Measurements from ENCODE around the gene UBE2Q1.
"Not testable (repeated sequence)": the region's sequence is repeated elsewhere in the genome, so short reads cannot be mapped to it uniquely, and the experiment has no call there.

Gene UBE2Q1

GRCh38 chr1:154549202-154549770 is 9.2 kb downstream of the UBE2Q1 start:
- DNase-seq = no peak

GRCh38 chr1:154548028-154548427 is 10.4 kb downstream of the UBE2Q1 start:
- no peak for DNase-seq

GRCh38 chr1:154547105-154547732 is 11.2 kb downstream of the UBE2Q1 start:
- no peak for DNase-seq

GRCh38 chr1:154546264-154547063 is 12.0 kb downstream of the UBE2Q1 start:
- DNase-seq = peak; percentile 60

GRCh38 chr1:154541231-154541630 is 17.2 kb downstream of the UBE2Q1 start:
- DNase-seq = no peak

- DNase-seq = no peak
These were observed 18.7 kb downstream of the UBE2Q1 start for GRCh38 chr1:154539486-154540483.

- no peak for DNase-seq
These were observed 21.9 kb downstream of the UBE2Q1 start for GRCh38 chr1:154536570-154536969.

- DNase-seq = no peak
These were observed 24.3 kb downstream of the UBE2Q1 start for GRCh38 chr1:154533952-154534844.

- not testable (repeated sequence) for DNase-seq
These were observed 26.5 kb downstream of the UBE2Q1 start for GRCh38 chr1:154531950-154532349.

- no peak for DNase-seq
These were observed 29.2 kb downstream of the UBE2Q1 start for GRCh38 chr1:154529308-154529707.

GRCh38 chr1:154527192-154527591 is 31.3 kb downstream of the UBE2Q1 start:
- no peak for DNase-seq

- no peak for DNase-seq
These were observed 33.6 kb downstream of the UBE2Q1 start for GRCh38 chr1:154524881-154525280.

GRCh38 chr1:154521695-154522094 is 36.8 kb downstream of the UBE2Q1 start:
- no peak for DNase-seq

- DNase-seq = no peak
These were observed 38.1 kb downstream of the UBE2Q1 start for GRCh38 chr1:154520333-154520732.

GRCh38 chr1:154519591-154519991 is 38.9 kb downstream of the UBE2Q1 start:
- no peak for DNase-seq

- no peak for DNase-seq
These were observed 40.8 kb downstream of the UBE2Q1 start for GRCh38 chr1:154517661-154518060.

- no peak for DNase-seq
These were observed 44.4 kb downstream of the UBE2Q1 start for GRCh38 chr1:154514066-154514553.

GRCh38 chr1:154512760-154513159 is 45.7 kb downstream of the UBE2Q1 start:
- DNase-seq = no peak

- DNase-seq = no peak
These were observed 54.6 kb downstream of the UBE2Q1 start for GRCh38 chr1:154503898-154504297.

- DNase-seq = no peak
These were observed 55.7 kb downstream of the UBE2Q1 start for GRCh38 chr1:154502744-154503115.

- DNase-seq = no peak
These were observed 56.3 kb downstream of the UBE2Q1 start, which contains the start of the genes SHE and TDRD10 for GRCh38 chr1:154502066-154502743. TSS of gene SHE (minus strand) at chr1:154502412. CDS start at chr1:154502026, 386 bp downstream. TSS of gene TDRD10 (plus strand) at chr1:154502219. CDS start at chr1:154506904, 4,685 bp downstream.

Measured in EL (cell line).